Fibroblast of lung (primary cell): ENCODE results near the gene SYNE1. TPM values are rescaled to one million over a fixed set of nuclear protein-coding genes. Genes with fewer than 3 reads are reported as not detected.

Source experiments
- DNase-seq, 2 donors: peaks; one replicate each; pipeline versions ENCODE4 v3.0.0 to v3.0.0-alpha.2; 2010; ENCODE audit warnings: low read depth in 2 of 2
- H2AFZ ChIP-seq: 2 replicates; pipeline ENCODE4 v1.5.1; 2012; ENCODE audit warnings: low read length, control low read depth, inconsistent platforms
- H3K27ac ChIP-seq: 2 replicates; pipeline ENCODE4 v1.5.1; 2011; ENCODE audit warnings: low read length, control low read depth; ENCODE audit not compliant: insufficient read depth
- H3K27me3 ChIP-seq: 2 replicates; pipeline ENCODE4 v1.5.1; 2011; ENCODE audit warnings: mild to moderate bottlenecking, low read length; ENCODE audit not compliant: control insufficient read depth, insufficient read depth
- H3K36me3 ChIP-seq: 2 replicates; pipeline ENCODE4 v1.5.1; 2011; ENCODE audit warnings: low read length; ENCODE audit not compliant: control insufficient read depth, insufficient read depth
- H3K4me1 ChIP-seq: 2 replicates; pipeline ENCODE4 v1.5.1; 2011; ENCODE audit warnings: low read length; ENCODE audit not compliant: control insufficient read depth, insufficient read depth; ENCODE audit errors: extremely low read depth
- H3K4me2 ChIP-seq: 2 replicates; pipeline ENCODE4 v1.5.1; 2011; ENCODE audit warnings: low read length, control low read depth; ENCODE audit not compliant: insufficient read depth; ENCODE audit errors: extremely low read depth
- H3K4me3 ChIP-seq, 4 experiments: fragments of 200-600 bp in 1 of 4; sonication (generic) in 1 of 4; replicated peaks in 1 of 4; 2 replicates each; pipeline ENCODE4 v1.5.1; 2011 to 2016; ENCODE audit warnings: low read length in 4 of 4, low read depth in 3 of 4, mild to moderate bottlenecking in 3 of 4, control low read depth in 2 of 4, inconsistent platforms in 1 of 4, mixed read lengths in 1 of 4; ENCODE audit not compliant: insufficient read depth in 1 of 4; ENCODE audit errors: control extremely low read depth in 1 of 4
- H3K79me2 ChIP-seq: 2 replicates; pipeline ENCODE4 v1.5.1; 2012; ENCODE audit warnings: mild to moderate bottlenecking, low read length, inconsistent platforms; ENCODE audit not compliant: control insufficient read depth, insufficient read depth
- H3K9ac ChIP-seq: 2 replicates; pipeline ENCODE4 v1.5.1; 2011; ENCODE audit warnings: mild to moderate bottlenecking, low read length, control low read depth; ENCODE audit not compliant: insufficient read depth
- H3K9me3 ChIP-seq: 2 replicates; pipeline ENCODE4 v1.5.1; 2012; ENCODE audit warnings: low read depth, low read length; ENCODE audit not compliant: control insufficient read depth, insufficient read depth
- H4K20me1 ChIP-seq: 2 replicates; pipeline ENCODE4 v1.5.1; 2011; ENCODE audit warnings: low read length; ENCODE audit not compliant: control insufficient read depth, insufficient read depth; ENCODE audit errors: extremely low read depth
- CTCF ChIP-seq, 2 donors: IDR thresholded peaks in 1 of 2; conservative IDR thresholded peaks in 1 of 2; 1 replicate in 1 of 2; 2 replicates in 1 of 2; pipeline ENCODE4 v1.5.1; 2011 to 2012; ENCODE audit warnings: low read length in 2 of 2, control low read depth in 1 of 2, inconsistent platforms in 1 of 2, low read depth in 1 of 2, mild to moderate bottlenecking in 1 of 2
- EZH2 ChIP-seq: IDR thresholded peaks from 2 replicates; pipeline ENCODE4 v1.5.1; 2012; ENCODE audit warnings: low read length, control low read depth, mild to moderate bottlenecking; ENCODE audit errors: missing control alignments
- polyA plus RNA-seq, 2 donors: library from polyadenylated mRNA; depleted of rRNA in 1 of 2; stranded (reverse) in 1 of 2; unstranded in 1 of 2; fragments of >200 nt; gene quantifications; 2 replicates each; pipeline ENCODE4 v1.2.1, GENCODE V29; 2011 to 2012; ENCODE audit warnings: missing spikeins in 1 of 2
- total RNA-seq: library from RNA; depleted of rRNA; stranded (reverse); fragments of >200 nt; gene quantifications from 2 replicates; pipeline ENCODE4 v1.2.1, GENCODE V29; 2014

SYNE1 gene
- total and polyA plus RNA-seq, 2 donors (not counting 1 experiment from before 2014, with no cell fraction given), result 21.7 to 219 TPM

- no peak overlapping the region for H2AFZ ChIP-seq
- H3K27ac ChIP-seq, result no peak overlapping the region
- H4K20me1 ChIP-seq, result no peaks in the 10 kb centered on the region
- H3K9ac ChIP-seq, result no peak overlapping the region
- no peak overlapping the region for H3K4me2 ChIP-seq
- no peaks in the 10 kb centered on the region for H3K79me2 ChIP-seq
- no peak overlapping the region for H3K4me3 ChIP-seq
- H3K4me1 ChIP-seq, result no peaks in the 10 kb centered on the region
- no peak for DNase-seq
- no peaks in the 10 kb centered on the region for H3K9me3 ChIP-seq
- H3K36me3 ChIP-seq, result peaks cover 7% of the 10 kb centered on the region
- TF ChIP-seq CTCF (conservative IDR thresholded peaks at IDR 0.05 in 1 of 2, IDR thresholded peaks at IDR 0.05 in 1 of 2; ENCODE audit: low read depth in 1 of 2, low read length in 2 of 2), result no peak
- H3K27me3 ChIP-seq, result no peaks in the 10 kb centered on the region
These were observed 403.4 kb downstream of the SYNE1 start for GRCh38 chr6:152233547-152234320.

- Histone ChIP-seq H4K20me1 (no peaks in the 10 kb centered on the region), H3K79me2 (no peaks in the 10 kb centered on the region), H3K9ac (no peak overlapping the region), H3K36me3 (peaks cover 7% of the 10 kb centered on the region), H3K27me3 (no peaks in the 10 kb centered on the region), H3K4me3 (no peak overlapping the region), H3K4me2 (no peak overlapping the region), H3K27ac (no peak overlapping the region), H2AFZ (no peak overlapping the region), H3K4me1 (no peaks in the 10 kb centered on the region), H3K9me3 (no peaks in the 10 kb centered on the region)
- TF ChIP-seq EZH2, result no peak
- peak in 1 of 2 donors; percentile 13 for TF ChIP-seq CTCF (conservative IDR thresholded peaks at IDR 0.05 in 1 of 2, IDR thresholded peaks at IDR 0.05 in 1 of 2; ENCODE audit: low read depth in 1 of 2, low read length in 2 of 2)
- peak; percentile 15 to 76 for DNase-seq
These were observed 404.5 kb downstream of the SYNE1 start for GRCh38 chr6:152232501-152233151.

- H3K4me1 ChIP-seq, result no peaks in the 10 kb centered on the region
- no peak for DNase-seq
- peaks cover 5% of the 10 kb centered on the region for H3K36me3 ChIP-seq
- no peak for TF ChIP-seq EZH2
- TF ChIP-seq CTCF (conservative IDR thresholded peaks at IDR 0.05 in 1 of 2, IDR thresholded peaks at IDR 0.05 in 1 of 2; ENCODE audit: low read depth in 1 of 2, low read length in 2 of 2), result no peak
- H3K4me2 ChIP-seq, result no peak overlapping the region
- no peaks in the 10 kb centered on the region for H3K27me3 ChIP-seq
- no peak overlapping the region for H3K9ac ChIP-seq
- H4K20me1 ChIP-seq, result no peaks in the 10 kb centered on the region
- H2AFZ ChIP-seq, result no peak overlapping the region
- no peak overlapping the region for H3K27ac ChIP-seq
- no peak overlapping the region for H3K4me3 ChIP-seq
- no peaks in the 10 kb centered on the region for H3K79me2 ChIP-seq
- H3K9me3 ChIP-seq, result no peaks in the 10 kb centered on the region
These were observed 407.8 kb downstream of the SYNE1 start for GRCh38 chr6:152229330-152229729.
